GM12864 (cell line): ENCODE data around the gene ARHGDIB.

Experiments
- DNase-seq: peaks from one replicate; pipeline ENCODE4 v3.0.0-alpha.2; 2011; ENCODE audit warnings: low read depth
- H3K4me3 ChIP-seq: 2 replicates; pipeline ENCODE4 v1.5.1; 2011; ENCODE audit warnings: mild to moderate bottlenecking, low read depth, low read length, control low read depth
- CTCF ChIP-seq: IDR thresholded peaks from 2 replicates; pipeline ENCODE4 v1.5.1; 2011; ENCODE audit warnings: low read depth, mild to moderate bottlenecking, moderate library complexity, low read length, control low read depth, inconsistent platforms; ENCODE audit errors: missing control alignments

The ARHGDIB gene

GRCh38 chr12:14961466-14962152, at the start of gene ARHGDIB:
Gene ARHGDIB (minus strand): TSS chr12:14961601. CDS start chr12:14950712, 10,889 bp downstream.
- TF ChIP-seq CTCF: no peak
- peak within 1 kb of the TSS; percentile 73 for H3K4me3 ChIP-seq
- peak; percentile 92 for DNase-seq

- H3K4me3 ChIP-seq: no peak overlapping the region
- DNase-seq: no peak
- peak; percentile 32 for TF ChIP-seq CTCF
Observed at GRCh38 chr12:15011162-15011561, 49.8 kb upstream of the ARHGDIB start.

- no peak for DNase-seq
- TF ChIP-seq CTCF: no peak
- H3K4me3 ChIP-seq: no peak overlapping the region
Observed at GRCh38 chr12:15007551-15007950, 46.1 kb upstream of the ARHGDIB start.

GRCh38 chr12:15005064-15005463, 43.7 kb upstream of the ARHGDIB start:
- TF ChIP-seq CTCF: no peak
- DNase-seq: no peak
- H3K4me3 ChIP-seq: no peak overlapping the region

- DNase-seq: no peak
- no peak for TF ChIP-seq CTCF
Observed at GRCh38 chr12:15004421-15004820, 43.0 kb upstream of the ARHGDIB start.

GRCh38 chr12:15001733-15002382, 40.5 kb upstream of the ARHGDIB start:
- H3K4me3 ChIP-seq: no peak overlapping the region
- DNase-seq: no peak
- no peak for TF ChIP-seq CTCF

More at GRCh38 chr12:15004421-15004820, 43.0 kb upstream of the ARHGDIB start:
- H3K4me3 ChIP-seq: no peak overlapping the region
